Fibroblast of skin of left biceps (primary cell): ENCODE results near the gene ERG.

ENCODE experiments used
- DNase-seq, 2 experiments: peaks; one replicate each; pipeline ENCODE4 v3.0.0-alpha.2; 2013; ENCODE audit warnings: low read depth in 2 of 2

ERG gene

DNA sequence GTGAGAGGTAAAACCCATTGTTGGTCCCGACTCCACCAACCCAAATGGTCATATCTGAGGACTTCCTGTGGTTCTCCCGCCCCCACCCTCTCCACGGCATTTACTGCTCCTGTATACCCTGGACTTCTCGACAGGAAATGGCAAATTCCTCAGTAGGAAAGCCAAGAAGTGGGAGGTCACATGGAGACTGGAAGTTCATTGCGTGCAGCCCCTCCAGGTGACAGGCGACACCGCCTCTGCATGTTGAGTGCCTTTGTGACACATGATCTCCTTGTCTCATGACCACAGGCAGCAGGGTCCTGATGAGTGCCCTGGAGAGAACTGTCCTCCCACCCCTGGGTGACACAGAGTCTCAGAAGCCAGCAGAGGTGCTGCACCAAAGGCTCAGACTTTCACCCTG lies 24.2 kb downstream of the ERG start:
- DNase-seq: no peak

DNA sequence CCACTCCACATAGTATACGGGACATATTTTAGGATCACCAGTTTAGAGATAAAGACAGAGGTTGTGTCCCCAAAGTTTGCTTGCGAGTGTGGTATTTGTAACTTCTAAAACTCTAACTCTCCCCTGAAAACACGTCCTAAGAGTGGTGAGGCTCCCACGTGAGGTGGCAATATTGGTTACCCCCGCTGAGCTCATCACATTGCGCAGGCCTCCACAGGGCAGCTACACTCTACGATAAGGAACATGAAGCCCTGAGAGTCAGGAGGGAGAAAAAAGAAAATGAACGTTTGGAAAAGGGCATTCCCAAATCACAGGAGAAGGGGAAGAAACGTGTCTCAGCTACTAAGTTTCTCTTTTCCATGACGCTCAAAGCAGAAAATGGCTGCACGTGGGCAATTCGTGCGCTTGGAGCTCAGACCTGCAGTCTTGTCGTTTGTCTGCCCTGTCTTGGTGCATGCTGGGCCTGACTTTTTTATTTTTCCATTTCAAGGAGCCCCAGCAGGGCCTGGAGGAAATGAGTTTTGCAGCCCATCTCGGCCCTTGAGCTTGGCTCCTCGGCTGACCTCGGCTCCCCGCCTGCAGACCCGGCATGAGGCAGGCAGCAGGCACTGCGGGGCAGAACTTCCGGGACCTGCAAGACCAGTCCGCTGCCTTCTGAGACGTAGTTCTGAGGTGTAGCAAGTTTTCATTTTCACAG lies 25.7 kb downstream of the ERG start:
- DNase-seq: no peak

DNA sequence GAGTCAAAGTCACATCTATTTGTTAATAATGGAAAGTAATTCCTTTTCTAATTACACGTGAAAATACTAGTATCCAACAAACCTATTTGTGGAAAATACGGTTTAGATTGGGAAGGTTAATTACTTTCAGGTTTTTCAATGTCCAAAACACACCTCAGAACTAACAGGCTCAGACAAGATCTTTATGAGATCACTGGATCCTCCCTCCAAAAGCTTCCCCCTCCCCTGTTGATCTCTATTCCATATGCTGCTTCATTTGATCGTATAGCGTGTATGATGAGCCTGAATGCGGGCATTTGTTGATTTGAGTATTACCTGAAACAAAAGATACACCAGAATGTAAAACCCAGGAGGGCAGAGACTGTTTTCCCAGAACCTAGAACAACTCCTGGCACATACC lies 26.5 kb downstream of the ERG start:
- no peak for DNase-seq

DNA sequence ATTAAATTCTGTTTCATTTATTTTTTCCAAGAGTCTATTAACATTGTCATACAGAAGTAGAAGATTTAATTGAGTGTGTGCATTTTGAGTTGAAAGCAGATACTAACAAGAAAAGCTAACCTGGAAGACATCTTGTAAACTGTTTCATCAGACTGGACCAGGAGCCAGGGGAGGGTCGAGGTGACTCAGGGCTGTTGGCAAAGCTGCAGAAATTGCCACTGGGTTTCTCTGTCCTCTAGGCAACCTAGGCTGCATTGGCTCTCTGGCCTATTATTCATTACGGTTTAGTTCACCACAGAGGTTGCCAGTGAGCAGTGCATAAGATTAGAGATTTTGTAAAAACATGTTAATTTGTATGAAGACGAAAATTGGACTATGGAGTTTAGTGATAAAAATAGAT lies 27.5 kb downstream of the ERG start:
- DNase-seq: no peak

DNA sequence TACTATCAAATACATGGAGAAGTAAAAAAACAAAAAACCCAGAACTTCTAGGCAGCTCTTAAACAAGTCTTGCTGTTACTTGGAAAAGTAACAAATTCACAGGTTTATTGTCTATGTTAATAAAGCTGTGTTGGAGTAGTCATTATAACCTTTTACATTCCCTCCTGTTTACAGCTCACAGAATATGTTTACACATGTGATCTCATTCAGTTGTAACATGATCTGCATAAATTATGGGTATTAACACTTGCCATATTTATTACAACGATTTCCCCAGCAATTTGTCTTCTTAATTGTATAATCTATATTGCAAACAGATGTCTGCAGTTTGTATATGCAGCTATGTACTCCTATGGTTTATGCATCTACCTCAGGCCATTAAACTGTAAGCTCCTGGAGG lies 28.6 kb downstream of the ERG start:
- DNase-seq: no peak

DNA sequence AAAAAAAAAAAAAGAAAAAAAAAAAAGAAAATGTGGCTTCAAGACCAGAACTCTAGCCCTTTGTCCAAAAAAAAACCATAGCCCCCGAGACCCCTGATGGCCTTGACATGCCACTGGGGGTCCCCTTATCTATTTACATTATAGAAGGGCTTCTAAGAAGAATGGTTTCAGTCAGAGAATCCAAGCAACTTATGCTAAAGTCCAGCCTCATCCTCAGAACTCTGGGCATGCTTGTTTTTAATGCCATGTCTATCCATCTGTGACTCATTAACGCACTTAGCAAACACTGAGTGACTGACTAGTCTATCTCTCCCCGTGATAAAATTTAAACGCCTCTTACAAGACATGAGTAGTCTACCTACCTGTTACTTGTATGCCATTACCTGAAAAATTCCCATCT lies 29.3 kb downstream of the ERG start:
- DNase-seq: no peak

DNA sequence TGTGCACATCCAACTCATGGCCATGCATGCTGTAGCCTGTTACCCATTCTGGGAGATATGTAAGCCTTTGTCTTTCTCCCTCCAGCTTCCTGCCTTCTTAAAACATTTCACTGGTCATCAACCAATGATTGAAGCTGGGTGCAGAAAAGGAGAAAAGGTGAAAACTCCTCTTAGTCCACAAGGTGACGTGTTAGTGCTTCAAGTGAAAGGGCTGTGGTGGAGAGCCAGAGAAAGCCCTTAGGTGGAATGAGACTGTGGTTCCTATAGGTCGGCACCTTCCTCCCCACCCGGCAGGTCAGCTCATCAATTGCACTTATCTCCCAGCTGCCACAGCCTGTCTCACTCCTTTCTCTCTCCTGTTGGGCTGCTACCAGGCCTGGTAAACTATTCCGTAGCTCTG lies 30.4 kb downstream of the ERG start:
- DNase-seq: no peak

DNA sequence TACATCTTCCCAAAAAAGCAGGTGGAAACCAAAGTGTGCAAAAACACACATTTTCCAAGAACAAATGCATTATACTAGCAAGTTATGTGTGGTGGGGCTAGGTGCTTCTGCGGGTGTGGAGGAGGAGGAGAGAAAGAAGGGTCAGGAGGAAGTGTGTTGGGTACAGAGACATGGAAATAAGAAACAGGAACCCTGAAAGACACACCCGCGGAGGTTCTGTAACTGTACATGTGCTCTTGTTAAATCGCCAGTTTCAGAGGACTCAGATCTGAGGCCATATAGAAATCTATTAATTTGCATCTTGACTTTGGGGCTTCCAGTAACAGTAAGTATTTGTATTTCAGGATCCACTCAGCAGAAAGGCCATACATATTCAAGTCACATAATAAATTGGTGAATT lies 30.9 kb downstream of the ERG start:
- no peak for DNase-seq

DNA sequence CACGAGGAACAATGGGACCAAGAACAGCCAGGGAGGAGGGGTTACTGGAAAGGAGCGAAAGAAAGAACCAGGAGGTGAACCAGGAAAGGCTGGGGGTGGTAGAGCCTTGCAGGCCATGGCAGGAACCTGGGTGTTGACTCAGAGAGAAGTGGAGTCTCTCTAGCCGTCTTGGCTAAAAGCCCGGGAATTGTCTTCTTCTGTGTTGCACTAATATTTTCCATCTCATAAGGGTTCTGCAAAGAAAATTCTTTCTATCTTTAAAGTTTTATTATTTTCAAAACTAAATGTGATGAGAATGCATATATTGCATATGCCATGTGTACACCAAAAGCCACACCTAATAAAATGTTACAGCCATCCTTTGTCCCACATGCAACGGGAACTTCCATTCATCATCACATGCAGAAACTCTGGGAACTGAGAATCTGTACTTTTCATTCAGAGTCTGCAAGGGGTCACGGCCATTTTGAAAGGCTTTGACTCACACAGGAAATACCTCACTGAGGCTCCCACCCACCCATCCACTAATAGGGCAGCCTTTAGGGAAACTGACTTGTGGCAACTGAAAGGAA lies 38.0 kb downstream of the ERG start:
- DNase-seq: peak; percentile 52 to 53

DNA sequence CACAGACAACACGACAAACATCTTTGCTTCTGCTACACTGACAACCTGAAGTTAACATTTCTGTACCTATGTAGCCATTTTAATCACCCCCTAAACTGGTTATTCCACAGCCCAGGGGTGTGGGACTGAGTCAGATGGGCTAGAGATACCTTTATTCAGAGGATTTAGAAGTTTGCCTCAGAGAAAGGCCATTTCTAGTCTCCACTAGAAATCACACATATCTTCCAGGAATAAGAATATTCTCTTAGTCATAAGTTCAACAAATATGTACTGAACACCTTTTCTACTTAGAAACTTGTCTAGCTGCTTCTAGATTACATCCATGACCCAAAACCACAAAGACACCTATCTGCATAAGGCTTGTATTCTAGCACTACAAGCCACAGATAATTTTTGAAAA lies 38.8 kb downstream of the ERG start:
- DNase-seq: no peak

DNA sequence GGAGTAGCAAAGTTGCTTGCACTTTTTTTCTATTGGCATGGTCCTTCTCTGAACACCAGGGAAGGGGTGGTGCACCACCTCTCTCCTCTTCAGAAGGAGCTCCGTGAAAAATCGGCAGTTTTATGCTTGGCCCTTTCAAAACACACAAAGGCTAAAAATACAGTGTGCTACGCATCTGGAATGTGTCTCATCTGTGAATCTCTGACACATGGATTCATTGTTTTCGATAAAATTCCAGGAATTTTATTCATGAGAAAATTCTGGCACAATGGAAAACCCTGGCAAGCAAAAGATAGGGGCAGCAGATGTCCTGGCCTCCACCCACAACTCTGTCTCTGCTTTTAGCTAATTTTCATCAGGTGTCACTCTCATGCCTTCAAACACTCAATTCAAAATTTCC lies 42.9 kb downstream of the ERG start:
- peak; percentile 35 to 39 for DNase-seq

DNA sequence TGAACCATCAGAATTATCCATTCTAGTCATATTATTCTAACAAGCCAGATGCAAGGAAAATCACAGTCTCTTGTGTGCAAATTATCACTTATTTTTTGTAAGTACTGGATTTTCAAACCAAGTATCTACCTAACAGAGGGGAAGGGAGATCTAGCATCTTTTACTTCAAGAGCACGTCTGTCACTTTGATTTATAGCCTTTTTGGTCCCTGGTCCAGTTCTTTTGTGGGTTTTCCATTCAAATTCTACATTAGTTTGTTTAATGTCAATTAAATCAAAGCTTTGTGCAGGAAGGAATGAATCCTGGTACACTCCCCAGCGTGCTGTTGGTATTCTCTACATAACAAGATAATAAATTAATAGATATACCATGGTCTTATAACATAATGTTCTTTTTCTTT lies 43.6 kb downstream of the ERG start:
- no peak for DNase-seq

DNA sequence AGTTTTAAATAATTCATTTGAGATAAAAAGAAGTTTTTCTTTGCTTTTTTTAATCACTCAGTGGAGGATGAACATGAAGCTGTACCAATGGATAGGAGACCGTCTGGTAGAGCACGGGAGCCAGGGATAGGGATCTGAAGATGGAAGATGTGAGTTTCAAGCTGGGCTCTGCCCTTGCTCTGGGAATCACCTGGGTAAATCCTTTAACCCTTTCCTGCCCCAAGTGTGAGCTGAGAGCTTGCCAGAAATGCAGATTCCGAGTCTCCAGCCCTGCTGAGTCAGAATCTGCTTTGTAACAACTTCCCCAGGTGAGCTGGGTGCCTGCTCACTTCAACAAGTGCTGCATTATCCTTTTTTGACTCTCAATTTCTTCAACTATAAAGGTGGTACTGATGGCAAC lies 44.1 kb downstream of the ERG start:
- no peak for DNase-seq

DNA sequence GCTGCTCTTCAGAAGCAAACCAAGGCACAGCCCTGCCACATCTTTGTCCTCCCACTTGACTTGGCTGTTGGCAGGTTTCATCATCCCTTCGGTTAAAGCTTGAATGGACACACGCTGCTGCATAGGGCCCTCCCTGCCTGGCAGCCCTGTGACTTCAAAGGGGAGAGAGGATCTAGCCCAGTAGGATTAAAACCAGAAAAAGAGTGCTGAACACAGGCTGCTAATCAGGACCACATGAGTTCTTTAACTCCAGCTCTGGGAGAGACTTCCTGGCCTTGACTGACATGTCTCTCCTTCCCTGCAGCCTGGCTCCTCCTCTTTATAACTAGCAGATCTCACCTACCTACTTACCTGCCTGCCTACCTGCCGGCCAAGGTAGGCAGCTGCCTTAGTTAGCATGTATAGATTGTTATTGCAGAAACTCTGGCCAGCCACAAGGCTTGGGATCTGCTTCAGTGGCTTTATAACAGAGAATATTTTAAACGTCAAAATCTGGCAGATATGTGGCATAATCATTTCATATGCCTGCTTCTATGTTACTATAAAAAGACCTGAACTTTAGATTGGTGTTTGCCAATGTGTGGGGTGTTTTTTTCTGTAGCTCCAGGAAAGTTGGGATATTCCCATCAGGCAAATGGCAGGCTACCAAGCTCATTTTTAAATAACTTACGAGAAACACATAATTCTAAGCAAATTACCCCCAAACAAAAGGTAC lies 49.4 kb downstream of the ERG start:
- DNase-seq: peak in 1 of 2 experiments; percentile 22

DNA sequence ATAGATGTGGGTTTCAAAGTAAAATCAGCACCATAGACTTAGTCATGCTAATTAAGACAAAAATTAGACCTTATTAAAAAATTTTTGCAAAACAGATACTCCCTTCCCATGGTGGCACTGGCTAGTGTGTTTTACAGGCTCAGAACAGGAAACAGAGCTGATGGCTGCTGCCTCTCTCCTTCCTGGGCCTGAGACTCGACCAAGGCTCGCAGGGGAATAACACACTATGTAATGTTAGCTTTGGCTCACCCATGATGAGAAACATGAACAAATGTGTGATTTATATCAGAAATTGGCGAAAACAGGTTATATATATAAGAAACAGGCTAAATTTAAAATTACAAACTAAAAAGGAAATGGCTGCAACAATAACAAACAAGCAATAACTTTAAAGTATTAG lies 50.7 kb downstream of the ERG start:
- no peak for DNase-seq

DNA sequence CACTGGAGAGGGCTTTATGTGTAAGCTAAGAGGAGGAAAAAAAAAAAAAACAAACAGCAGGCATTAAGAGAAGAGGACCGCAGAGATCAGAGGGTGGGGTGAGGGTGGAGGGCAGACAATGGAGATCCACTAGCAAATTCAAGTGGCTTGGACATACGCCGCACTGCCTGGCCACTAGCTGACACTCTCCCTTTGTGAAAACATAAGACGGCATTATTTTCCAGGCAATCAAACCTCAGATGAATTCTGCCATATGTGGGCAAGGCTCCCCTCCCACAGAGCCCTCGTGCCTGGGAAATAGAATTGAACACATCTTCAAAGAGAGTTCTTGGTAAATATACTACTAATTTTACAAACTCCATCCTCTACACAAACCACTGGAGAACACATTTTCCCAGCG lies 53.6 kb downstream of the ERG start:
- no peak for DNase-seq

DNA sequence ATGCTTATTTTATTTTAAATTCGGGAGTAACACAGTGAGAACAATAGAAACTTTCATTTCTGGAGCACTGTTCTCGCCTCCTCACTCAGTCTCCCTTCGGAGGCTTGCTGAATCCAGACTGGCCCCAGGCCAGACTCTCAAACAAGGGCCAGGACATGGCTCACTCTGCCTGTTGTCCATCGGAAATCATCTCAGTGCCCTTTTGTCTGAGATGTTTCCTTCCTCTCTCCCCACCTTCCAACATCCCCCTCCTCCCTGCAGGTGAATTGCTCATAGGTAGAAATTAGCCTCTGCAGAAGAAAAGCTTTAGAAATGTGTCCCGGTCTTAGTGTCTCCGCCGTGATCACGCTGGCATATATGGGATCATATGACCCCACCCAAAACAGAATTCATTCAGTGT lies 55.2 kb downstream of the ERG start:
- no peak for DNase-seq

DNA sequence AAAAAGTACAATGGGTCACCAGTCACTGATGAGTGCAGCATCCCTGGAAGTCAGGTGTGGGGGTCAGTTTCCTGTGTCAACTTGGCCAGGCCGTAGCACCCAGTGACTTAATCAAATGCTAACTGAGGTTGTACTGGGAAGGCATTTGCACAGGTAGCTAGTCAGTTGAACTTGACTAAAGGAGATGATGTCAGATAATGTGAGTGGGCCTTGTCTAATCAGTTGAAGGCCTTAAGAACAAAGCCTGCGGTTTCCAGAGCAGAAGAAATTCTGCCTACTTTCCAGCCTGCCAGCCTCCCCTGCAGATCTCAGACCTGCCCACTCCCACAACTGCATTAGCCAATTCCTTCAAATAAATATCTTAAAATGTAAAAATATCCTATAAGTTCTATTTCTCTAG lies 57.1 kb downstream of the ERG start:
- DNase-seq: no peak

DNA sequence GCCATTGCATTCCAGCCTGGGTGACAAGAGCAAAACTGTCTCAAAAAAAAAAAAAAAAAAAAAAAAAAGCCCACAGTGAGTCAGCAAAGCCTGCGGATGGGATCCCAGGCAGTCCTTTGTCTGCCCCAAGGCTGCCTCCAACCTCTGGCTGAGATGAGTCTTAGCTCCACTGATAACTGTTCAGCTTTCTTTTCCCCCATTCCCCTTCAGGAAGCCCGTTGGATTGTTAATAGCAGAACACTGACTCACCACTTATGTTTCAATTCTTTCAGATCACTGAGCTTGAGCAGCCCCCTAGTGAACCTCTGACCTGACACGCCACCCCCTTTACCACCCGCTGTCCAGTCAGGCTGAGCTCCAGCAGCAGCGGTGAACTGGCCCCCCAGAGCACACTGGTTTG lies 57.5 kb downstream of the ERG start:
- DNase-seq: peak; percentile 77 to 80

DNA sequence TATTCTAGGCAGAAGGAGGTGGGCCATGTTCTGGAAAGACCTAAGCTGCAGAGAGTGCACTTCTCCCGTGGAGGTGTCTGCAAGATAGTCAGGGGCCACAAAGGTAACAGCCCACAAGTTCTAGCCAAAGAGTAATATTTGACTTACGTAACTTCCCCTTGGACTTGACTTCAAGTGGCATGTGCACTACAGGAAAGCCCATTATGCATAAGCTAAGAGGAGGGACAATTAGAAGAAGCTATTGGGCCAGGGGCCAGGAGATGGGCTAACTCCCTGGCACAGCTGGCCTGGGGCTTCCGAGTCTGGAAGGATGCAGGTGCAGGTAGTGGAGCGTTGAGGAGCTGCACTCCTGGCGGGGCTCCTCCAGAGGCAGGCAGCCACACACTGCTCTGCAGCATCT lies 58.3 kb downstream of the ERG start:
- no peak for DNase-seq

DNA sequence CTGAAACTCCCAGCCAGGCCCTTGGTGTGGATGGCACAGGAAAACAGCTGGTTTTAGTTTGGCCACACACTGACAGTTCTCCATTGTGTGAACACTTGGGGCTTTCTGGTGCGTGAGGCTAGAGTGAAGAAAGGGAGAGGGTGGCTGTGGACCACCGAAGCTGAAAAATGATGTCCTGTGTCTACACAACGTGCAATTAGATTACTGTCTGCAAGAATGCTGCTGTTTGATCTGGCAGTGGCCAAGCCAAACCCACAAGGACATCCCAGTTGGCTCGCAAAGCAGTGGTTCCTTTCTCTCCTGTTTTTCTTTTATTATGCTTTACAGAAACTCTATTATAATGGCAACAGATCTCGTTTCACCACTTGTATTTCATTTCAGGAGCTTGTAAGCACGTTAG lies 58.9 kb downstream of the ERG start:
- no peak for DNase-seq

DNA sequence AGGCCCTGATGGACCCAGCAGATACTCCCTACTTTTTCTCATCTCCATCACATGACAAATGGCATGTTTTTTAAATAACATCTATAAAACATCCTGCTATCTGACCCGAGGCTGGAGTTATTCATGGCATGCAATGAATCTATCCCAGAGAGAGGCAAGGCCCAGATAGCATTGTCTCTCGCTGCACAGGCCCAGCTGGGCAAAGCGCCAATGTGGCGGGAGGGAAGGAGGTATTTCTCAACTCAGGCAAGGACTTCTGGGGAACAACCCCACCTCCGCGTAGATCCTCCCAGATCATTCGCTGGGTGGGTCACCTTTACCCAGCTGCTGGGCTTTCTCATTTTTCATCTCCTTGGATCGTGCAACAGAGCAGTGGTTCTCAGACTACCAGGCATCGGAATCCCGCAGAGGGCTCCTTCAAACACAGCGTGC lies 59.8 kb downstream of the ERG start:
- peak; percentile 72 to 74 for DNase-seq

DNA sequence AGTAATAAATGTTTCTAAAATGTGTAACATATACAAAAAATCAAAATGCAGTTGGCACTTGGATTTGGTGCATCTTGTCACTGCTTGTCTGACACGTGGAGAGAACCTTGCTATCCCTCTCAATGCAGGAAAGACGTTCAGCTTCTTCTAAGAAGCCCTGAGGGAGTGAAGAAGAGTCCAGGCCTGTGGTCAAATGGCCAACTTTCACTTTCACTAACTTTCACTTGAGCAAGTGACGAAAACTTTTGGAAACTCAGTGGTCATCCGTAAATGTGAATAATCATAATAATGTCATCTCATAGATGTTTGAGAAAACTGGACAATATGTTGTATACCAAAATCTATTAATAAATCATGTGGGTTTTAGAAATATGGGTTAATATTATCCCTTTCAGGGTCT lies 61.9 kb downstream of the ERG start:
- no peak for DNase-seq
